GM23338 (cell line): ENCODE data around the gene DNM2.
A peak's percentile ranks its signal among the peaks of the same experiment; 100 is the strongest.

Experiments
- EZH2 ChIP-seq: fragments of 200-600 bp; sonication (generic); IDR thresholded peaks from one replicate; pipeline ENCODE4 v1.8.0; 2017; ENCODE audit warnings: antibody characterized with exemption, mild to moderate bottlenecking, low read depth; ENCODE audit not compliant: unreplicated experiment
- TF ChIP-seq, protein P1 (sequence below), 2 experiments: fragments of 200-600 bp in 1 of 2; sonication (generic) in 1 of 2; conservative IDR thresholded peaks; 2 replicates each; pipeline versions ENCODE4 v1.5.1 to v1.6.1; 2016 to 2017; ENCODE audit warnings: antibody characterized with exemption in 2 of 2, low read depth in 2 of 2, mild to moderate bottlenecking in 2 of 2, moderate library complexity in 1 of 2

DNA sequence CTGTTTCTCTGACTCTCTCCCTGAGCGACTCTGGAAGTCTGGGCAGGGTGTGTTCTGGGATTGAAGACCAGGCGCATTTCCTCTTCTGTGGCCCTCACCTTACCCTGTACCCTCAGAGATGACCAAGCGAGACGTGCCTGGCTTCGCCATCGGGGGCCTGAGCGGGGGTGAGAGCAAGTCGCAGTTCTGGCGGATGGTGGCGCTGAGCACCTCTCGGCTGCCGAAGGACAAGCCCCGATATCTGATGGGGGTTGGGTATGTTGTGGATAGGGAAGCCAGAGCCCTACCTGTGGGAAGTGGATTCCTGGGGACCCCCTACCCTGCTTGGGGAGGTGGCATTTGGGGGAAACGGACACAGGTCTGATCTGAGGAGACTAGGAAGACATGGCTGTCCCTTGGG, 5.8 kb upstream of the DNM2 start:
- TF ChIP-seq, protein P1, sequence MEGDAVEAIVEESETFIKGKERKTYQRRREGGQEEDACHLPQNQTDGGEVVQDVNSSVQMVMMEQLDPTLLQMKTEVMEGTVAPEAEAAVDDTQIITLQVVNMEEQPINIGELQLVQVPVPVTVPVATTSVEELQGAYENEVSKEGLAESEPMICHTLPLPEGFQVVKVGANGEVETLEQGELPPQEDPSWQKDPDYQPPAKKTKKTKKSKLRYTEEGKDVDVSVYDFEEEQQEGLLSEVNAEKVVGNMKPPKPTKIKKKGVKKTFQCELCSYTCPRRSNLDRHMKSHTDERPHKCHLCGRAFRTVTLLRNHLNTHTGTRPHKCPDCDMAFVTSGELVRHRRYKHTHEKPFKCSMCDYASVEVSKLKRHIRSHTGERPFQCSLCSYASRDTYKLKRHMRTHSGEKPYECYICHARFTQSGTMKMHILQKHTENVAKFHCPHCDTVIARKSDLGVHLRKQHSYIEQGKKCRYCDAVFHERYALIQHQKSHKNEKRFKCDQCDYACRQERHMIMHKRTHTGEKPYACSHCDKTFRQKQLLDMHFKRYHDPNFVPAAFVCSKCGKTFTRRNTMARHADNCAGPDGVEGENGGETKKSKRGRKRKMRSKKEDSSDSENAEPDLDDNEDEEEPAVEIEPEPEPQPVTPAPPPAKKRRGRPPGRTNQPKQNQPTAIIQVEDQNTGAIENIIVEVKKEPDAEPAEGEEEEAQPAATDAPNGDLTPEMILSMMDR (conservative IDR thresholded peaks at IDR 0.05; ENCODE audit: low read depth in 2 of 2) = peak; percentile 49 to 74
- TF ChIP-seq EZH2 = no peak
